BE2C (cell line): Measurements from ENCODE around the gene ZC3H12D.

Experiments used
- DNase-seq: peaks from one replicate; pipeline ENCODE4 v3.0.0-alpha.2; 2020
- H3K27me3 ChIP-seq: fragments of 250-450 bp; sonication (Bioruptor Pico); 2 replicates; pipeline ENCODE4 v1.5.1; 2020; ENCODE audit warnings: mild to moderate bottlenecking
- H3K36me3 ChIP-seq: fragments of 250-450 bp; sonication (Bioruptor Pico); 2 replicates; pipeline ENCODE4 v1.5.1; 2020; ENCODE audit warnings: mild to moderate bottlenecking
- H3K4me1 ChIP-seq: fragments of 250-450 bp; sonication (Bioruptor Pico); 2 replicates; pipeline ENCODE4 v1.5.1; 2020
- H3K4me3 ChIP-seq: 2 replicates; pipeline ENCODE4 v1.5.1; 2011; ENCODE audit warnings: low read depth, low read length
- H3K9me3 ChIP-seq: fragments of 250-450 bp; sonication (Bioruptor Pico); 2 replicates; pipeline ENCODE4 v1.5.1; 2020
- TF ChIP-seq, protein P1 (sequence below): IDR thresholded peaks from 2 replicates; pipeline ENCODE4 v1.5.1; 2012; ENCODE audit warnings: mild to moderate bottlenecking, low read depth, low read length

The ZC3H12D gene

DNA sequence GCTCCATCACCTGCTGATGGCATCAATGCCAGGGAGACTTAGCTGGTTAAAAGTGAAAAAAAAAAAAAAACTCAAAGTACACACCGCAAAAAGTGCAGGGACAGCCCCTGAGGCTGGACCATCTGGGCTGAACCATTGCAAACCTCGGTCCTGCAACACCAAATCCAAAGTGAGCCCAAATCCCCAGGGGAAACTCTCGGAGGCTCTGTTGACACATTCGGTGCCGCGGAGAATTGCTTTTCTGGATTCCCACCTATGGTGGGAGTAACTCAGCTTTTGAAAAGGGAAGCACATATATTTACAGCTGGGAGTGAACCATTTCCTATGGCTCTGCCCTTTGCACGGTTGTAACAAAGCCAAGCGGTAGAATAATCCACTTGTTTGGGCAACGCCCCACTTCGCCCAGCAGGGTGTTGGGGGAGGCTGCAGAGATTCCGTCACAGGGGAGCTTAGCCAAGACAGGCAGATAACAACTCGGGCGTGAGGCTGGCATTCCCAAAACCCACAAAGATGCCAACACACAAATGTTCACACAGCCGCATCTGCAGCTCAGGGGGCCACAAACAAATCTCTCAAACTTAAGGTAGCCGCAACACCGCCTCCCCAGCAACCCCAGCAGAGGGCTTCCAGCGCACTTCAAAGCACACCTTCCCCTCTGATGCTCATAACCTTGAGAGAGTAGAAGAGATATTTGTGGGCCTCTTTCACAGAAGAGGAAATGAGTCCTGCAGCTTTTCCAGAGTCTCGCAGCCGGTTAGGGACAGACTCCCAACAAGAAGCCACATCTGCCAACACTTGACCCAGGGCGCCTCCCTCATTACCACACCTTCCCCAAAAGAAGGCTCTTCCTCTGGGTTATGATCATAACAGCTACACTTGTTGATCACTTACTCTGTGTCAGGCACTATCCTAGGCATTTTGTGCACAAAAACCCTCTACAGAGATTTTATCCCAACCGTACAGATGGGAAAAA lies 11.4 kb downstream of the ZC3H12D start:
- TF ChIP-seq, protein P1, sequence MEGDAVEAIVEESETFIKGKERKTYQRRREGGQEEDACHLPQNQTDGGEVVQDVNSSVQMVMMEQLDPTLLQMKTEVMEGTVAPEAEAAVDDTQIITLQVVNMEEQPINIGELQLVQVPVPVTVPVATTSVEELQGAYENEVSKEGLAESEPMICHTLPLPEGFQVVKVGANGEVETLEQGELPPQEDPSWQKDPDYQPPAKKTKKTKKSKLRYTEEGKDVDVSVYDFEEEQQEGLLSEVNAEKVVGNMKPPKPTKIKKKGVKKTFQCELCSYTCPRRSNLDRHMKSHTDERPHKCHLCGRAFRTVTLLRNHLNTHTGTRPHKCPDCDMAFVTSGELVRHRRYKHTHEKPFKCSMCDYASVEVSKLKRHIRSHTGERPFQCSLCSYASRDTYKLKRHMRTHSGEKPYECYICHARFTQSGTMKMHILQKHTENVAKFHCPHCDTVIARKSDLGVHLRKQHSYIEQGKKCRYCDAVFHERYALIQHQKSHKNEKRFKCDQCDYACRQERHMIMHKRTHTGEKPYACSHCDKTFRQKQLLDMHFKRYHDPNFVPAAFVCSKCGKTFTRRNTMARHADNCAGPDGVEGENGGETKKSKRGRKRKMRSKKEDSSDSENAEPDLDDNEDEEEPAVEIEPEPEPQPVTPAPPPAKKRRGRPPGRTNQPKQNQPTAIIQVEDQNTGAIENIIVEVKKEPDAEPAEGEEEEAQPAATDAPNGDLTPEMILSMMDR = no peak
- Histone ChIP-seq H3K36me3 (no peaks in the 10 kb centered on the region), H3K27me3 (no peaks in the 10 kb centered on the region), H3K4me3 (no peak overlapping the region), H3K9me3 (no peaks in the 10 kb centered on the region), H3K4me1 (no peaks in the 10 kb centered on the region)
- DNase-seq = no peak

DNA sequence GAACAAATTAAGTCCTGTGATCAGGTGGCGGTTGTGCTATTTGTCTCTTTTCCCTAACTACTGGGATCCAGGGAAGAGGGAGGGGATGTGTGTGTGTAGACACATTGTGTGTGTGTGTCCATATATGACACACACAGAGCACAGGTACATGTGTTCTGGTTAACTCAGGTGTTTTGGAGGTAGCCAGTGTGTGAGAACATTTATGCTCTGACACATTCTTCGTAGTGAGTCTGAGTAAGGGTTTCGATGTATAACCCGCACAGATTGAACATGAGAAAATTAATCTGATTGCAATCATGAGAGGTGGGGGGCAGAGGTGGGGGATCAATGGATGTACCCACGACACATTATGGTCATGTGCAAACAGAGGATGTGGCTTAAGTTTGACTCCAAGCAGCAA lies 12.6 kb downstream of the ZC3H12D start:
- no peaks in the 10 kb centered on the region for H3K9me3 ChIP-seq
- no peaks in the 10 kb centered on the region for H3K27me3 ChIP-seq
- TF ChIP-seq, protein P1 = no peak
- DNase-seq = no peak
- no peak overlapping the region for H3K4me3 ChIP-seq
- no peaks in the 10 kb centered on the region for H3K36me3 ChIP-seq
- H3K4me1 ChIP-seq = no peaks in the 10 kb centered on the region

DNA sequence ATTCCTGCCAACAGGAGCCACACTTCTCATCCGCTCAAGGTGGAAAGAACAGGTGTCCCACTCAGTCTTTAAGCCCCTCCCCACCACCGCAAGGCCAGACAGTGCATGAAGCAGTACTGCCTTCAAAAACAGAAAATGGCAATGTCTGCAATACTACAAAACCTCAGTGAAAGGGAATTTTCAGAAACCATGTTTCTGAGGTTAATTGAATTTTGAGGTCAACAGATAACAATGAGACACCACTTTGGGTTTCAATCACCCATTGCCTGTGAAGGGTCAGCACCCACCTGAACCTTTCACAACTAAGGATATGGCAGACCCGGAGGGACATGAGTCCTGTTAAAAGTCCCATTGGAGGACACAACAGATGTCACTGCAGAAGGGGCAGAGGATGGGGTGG lies 13.0 kb downstream of the ZC3H12D start:
- Histone ChIP-seq H3K27me3 (no peaks in the 10 kb centered on the region), H3K4me3 (no peak overlapping the region), H3K36me3 (no peaks in the 10 kb centered on the region), H3K4me1 (no peaks in the 10 kb centered on the region), H3K9me3 (no peaks in the 10 kb centered on the region)
- DNase-seq = no peak
- TF ChIP-seq, protein P1 = no peak

DNA sequence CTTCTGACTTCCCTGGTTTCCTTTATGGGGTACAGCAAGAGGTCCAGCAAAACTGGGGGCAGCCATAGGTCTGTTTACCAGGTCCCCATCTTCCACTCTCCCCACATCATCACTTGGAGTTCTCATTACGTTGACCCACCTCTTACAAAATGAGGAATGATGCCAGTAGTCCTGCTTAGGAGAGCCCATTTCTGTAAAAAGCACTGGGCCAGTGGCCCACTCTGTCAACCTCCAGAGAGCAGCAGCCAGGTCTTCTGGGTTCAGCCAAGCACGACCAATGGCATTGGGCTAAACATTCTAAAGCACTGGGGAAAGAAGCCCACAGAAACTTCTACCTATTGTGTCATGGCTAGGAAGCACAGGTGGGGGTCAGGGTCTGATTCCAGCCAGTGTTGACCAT lies 13.9 kb downstream of the ZC3H12D start:
- no peaks in the 10 kb centered on the region for H3K4me1 ChIP-seq
- no peaks in the 10 kb centered on the region for H3K27me3 ChIP-seq
- TF ChIP-seq, protein P1 = no peak
- no peak for DNase-seq
- no peak overlapping the region for H3K4me3 ChIP-seq
- H3K9me3 ChIP-seq = no peaks in the 10 kb centered on the region
- no peaks in the 10 kb centered on the region for H3K36me3 ChIP-seq

DNA sequence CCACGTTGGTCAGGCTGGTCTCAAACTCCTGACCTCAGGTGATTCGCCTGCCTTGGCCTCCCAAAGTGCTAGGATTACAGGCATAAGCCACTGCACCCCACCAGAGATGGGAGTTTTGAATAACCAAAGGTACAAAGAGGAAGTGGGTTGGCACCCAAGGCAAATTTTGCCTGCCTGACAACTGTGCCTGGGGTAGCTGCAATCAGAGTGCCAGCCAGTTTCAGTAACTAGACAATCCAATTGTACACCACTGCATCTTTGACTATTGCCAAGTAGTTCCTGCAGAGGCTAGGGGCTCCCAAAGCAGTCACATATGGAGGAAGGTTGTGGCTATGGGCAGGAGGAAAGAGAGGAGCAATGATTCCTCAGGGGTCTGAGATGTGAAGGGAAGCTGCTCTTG lies 16.6 kb downstream of the ZC3H12D start:
- Histone ChIP-seq H3K9me3 (no peaks in the 10 kb centered on the region), H3K4me3 (no peak overlapping the region), H3K4me1 (no peaks in the 10 kb centered on the region), H3K27me3 (no peaks in the 10 kb centered on the region), H3K36me3 (no peaks in the 10 kb centered on the region)
- DNase-seq = no peak
- TF ChIP-seq, protein P1 = no peak

DNA sequence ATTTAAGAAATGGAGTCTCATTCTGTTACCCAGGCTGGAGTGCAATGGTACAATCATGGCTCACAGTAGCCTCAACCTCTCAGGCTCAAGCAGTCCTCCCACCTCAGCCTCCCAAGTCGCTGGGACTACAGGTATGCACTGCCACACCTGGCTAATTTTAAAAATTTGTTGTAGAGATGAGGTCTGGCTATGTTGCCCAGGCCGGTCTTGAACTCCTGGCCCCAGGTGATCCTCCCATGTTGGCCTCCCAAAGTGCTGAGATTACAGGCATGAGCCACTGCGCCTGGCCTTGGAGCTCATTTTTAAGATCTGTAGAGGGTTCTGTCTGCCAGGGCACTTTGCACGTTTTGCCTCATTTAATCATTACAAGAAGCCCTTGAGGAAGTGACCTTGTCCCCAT lies 17.5 kb downstream of the ZC3H12D start:
- Histone ChIP-seq H3K4me3 (no peak overlapping the region), H3K27me3 (no peaks in the 10 kb centered on the region), H3K36me3 (no peaks in the 10 kb centered on the region), H3K9me3 (no peaks in the 10 kb centered on the region), H3K4me1 (no peaks in the 10 kb centered on the region)
- DNase-seq = no peak
- TF ChIP-seq, protein P1 = no peak
